Type B pancreatic cell (in vitro differentiated cells): ENCODE measurements around the gene CASP9. TPM values are rescaled to one million over a fixed set of nuclear protein-coding genes. Genes with fewer than 3 reads are reported as not detected.

Experiments
- DNase-seq: peaks from one replicate; pipeline ENCODE4 v3.0.0; 2021; ENCODE audit warnings: mixed read lengths; ENCODE audit not compliant: unreplicated experiment; ENCODE audit errors: extremely low spot score
- H3K27ac Mint-ChIP-seq: 2 replicates; pipeline ENCODE4 v1.8.0; 2021; ENCODE audit warnings: mild to moderate bottlenecking, mixed read lengths
- H3K27me3 Mint-ChIP-seq: 2 replicates; pipeline ENCODE4 v1.8.0; 2021; ENCODE audit warnings: mixed read lengths
- H3K36me3 Mint-ChIP-seq: 2 replicates; pipeline ENCODE4 v1.8.0; 2021; ENCODE audit warnings: mixed read lengths
- H3K4me1 Mint-ChIP-seq: one replicate; pipeline ENCODE4 v1.8.0; 2021; ENCODE audit warnings: mixed read lengths; ENCODE audit not compliant: unreplicated experiment
- H3K4me3 Mint-ChIP-seq: 2 replicates; pipeline ENCODE4 v1.8.0; 2021; ENCODE audit warnings: mild to moderate bottlenecking, mixed read lengths
- H3K9me3 Mint-ChIP-seq: 2 replicates; pipeline ENCODE4 v1.8.0; 2021; ENCODE audit warnings: mixed read lengths
- CTCF ChIP-seq: fragments of 200-600 bp; sonication (generic); conservative IDR thresholded peaks from 2 replicates; pipeline ENCODE4 v1.5.0; 2021; ENCODE audit warnings: antibody characterized with exemption, mild to moderate bottlenecking
- total RNA-seq: library from RNA; stranded (reverse); gene quantifications from 2 replicates; pipeline ENCODE4 v1.2.1, GENCODE V29; 2021; ENCODE audit warnings: low replicate concordance

CASP9 gene
- total RNA-seq, 1 donor from 2014 or later: 13.5 TPM

DNA sequence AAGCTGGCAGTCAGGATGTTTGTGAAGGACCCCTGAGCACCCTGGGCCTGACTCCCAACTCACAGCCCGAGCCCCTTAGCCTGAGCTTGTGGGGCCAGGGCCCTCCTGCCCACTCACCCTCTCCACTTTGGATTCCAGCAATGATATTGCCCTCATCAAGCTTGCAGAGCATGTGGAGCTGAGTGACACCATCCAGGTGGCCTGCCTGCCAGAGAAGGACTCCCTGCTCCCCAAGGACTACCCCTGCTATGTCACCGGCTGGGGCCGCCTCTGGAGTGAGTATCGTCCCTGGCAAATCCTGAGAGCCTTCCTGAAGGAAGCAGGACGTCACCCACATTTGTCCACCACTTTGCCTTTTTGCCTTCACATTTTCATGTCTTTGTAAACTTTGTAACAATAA lies 80.7 kb downstream of the CASP9 start:
- H3K27me3 Mint-ChIP-seq: no peaks in the 10 kb centered on the region
- TF ChIP-seq CTCF: no peak
- H3K36me3 Mint-ChIP-seq: no peaks in the 10 kb centered on the region
- H3K4me3 Mint-ChIP-seq: no peak overlapping the region
- DNase-seq: no peak
- peaks cover 5% of the 10 kb centered on the region for H3K4me1 Mint-ChIP-seq
- no peak overlapping the region for H3K27ac Mint-ChIP-seq
- no peaks in the 10 kb centered on the region for H3K9me3 Mint-ChIP-seq

DNA sequence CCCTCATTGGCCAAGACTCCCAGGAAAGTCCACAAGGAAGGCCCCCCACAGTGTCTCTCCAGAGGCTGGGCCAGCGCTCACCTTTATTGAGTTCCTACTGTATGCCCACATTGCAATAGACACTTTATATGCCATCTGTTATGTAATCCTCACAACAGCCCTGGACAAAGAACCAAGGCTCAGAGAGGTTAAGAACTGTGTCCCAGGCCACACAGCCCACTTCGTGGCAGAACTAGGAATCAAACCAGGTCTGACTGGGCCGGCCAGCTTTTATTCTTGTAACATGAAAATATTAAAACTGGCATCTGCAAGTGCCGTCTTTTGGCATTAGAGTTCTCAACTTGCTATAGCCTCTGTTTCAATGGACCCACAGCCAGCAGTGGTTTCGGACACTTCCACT lies 81.3 kb downstream of the CASP9 start:
- Mint-ChIP-seq H3K4me3 (no peak overlapping the region), H3K27me3 (no peaks in the 10 kb centered on the region), H3K27ac (no peak overlapping the region), H3K36me3 (no peaks in the 10 kb centered on the region), H3K9me3 (no peaks in the 10 kb centered on the region), H3K4me1 (peaks cover 5% of the 10 kb centered on the region)
- TF ChIP-seq CTCF: no peak
- DNase-seq: no peak

- Mint-ChIP-seq H3K27me3 (no peaks in the 10 kb centered on the region), H3K36me3 (no peaks in the 10 kb centered on the region), H3K9me3 (no peaks in the 10 kb centered on the region), H3K4me1 (peaks cover 5% of the 10 kb centered on the region), H3K27ac (no peak overlapping the region), H3K4me3 (no peak overlapping the region)
- no peak for TF ChIP-seq CTCF
- no peak for DNase-seq
These were observed 81.9 kb downstream of the CASP9 start for GRCh38 chr1:15442119-15442518.

Other genes starting within 250 kb of the CASP9 start
- gene EFHD2, start 114.3 kb downstream of the CASP9 start, total RNA-seq: 19.5 TPM in 2 replicates
- gene CTRC, start 85.8 kb downstream of the CASP9 start, total RNA-seq: not detected in 2 replicates
- gene CELA2A, start 67.5 kb downstream of the CASP9 start, total RNA-seq: 0.67 and 3.5 TPM in 2 replicates
- gene CELA2B, start 48.1 kb downstream of the CASP9 start, total RNA-seq: not detected in 2 replicates
- gene DNAJC16, start 2.6 kb upstream of the CASP9 start, total RNA-seq: 23.7 and 26.3 TPM in 2 replicates
- 5.4 and 7.2 TPM in 2 replicates for gene AGMAT, start 60.8 kb upstream of the CASP9 start, total RNA-seq
- 38.7 and 53.9 TPM in 2 replicates for gene DDI2, start 93.2 kb upstream of the CASP9 start, total RNA-seq
- 54.9 and 57.5 TPM in 2 replicates for gene PLEKHM2, start 160.1 kb upstream of the CASP9 start, total RNA-seq
- gene SLC25A34, start 212.0 kb upstream of the CASP9 start, total RNA-seq: 2.4 and 3.8 TPM in 2 replicates
- gene TMEM82, start 218.3 kb upstream of the CASP9 start, total RNA-seq: 1.1 TPM in 2 replicates
- 78.3 and 182 TPM in 2 replicates for gene FBLIM1, start 234.6 kb upstream of the CASP9 start, total RNA-seq